NCI-H2107 treated with DMSO at 0.1 percent for 48 hours (cell line): Measurements from ENCODE around the gene ASIC2.

Experiments
- DNase-seq: peaks from one replicate; lab custom pipeline; 2025; ENCODE audit not compliant: unreplicated experiment; lab: John Stamatoyannopoulos, UW

ASIC2 gene

GRCh38 chr17:33205552-33205951 is 87.5 kb downstream of the ASIC2 start:
- DNase-seq = no peak

- no peak for DNase-seq
These were observed 88.4 kb downstream of the ASIC2 start for GRCh38 chr17:33204701-33205100.

GRCh38 chr17:33204156-33204555 is 88.9 kb downstream of the ASIC2 start:
- DNase-seq = no peak

- DNase-seq = no peak
These were observed 90.1 kb downstream of the ASIC2 start for GRCh38 chr17:33202796-33203495.

GRCh38 chr17:33202021-33202420 is 91.1 kb downstream of the ASIC2 start:
- DNase-seq = no peak

GRCh38 chr17:33201283-33201682 is 91.8 kb downstream of the ASIC2 start:
- DNase-seq = no peak

- DNase-seq = no peak
These were observed 92.5 kb downstream of the ASIC2 start for GRCh38 chr17:33200587-33200986.

- no peak for DNase-seq
These were observed 93.3 kb downstream of the ASIC2 start for GRCh38 chr17:33199571-33200510.

- DNase-seq = no peak
These were observed 94.1 kb downstream of the ASIC2 start for GRCh38 chr17:33198954-33199353.

GRCh38 chr17:33197342-33197741 is 95.8 kb downstream of the ASIC2 start:
- DNase-seq = no peak

GRCh38 chr17:33196883-33197282 is 96.2 kb downstream of the ASIC2 start:
- no peak for DNase-seq

GRCh38 chr17:33192951-33193911 is 99.9 kb downstream of the ASIC2 start:
- DNase-seq = no peak

- DNase-seq = no peak
These were observed 109.5 kb downstream of the ASIC2 start for GRCh38 chr17:33183487-33184026.

- DNase-seq = no peak
These were observed 113.9 kb downstream of the ASIC2 start for GRCh38 chr17:33179151-33179550.

- DNase-seq = no peak
These were observed 114.4 kb downstream of the ASIC2 start for GRCh38 chr17:33178681-33179080.

- no peak for DNase-seq
These were observed 117.5 kb downstream of the ASIC2 start for GRCh38 chr17:33175562-33175961.

GRCh38 chr17:33171931-33172330 is 121.2 kb downstream of the ASIC2 start:
- DNase-seq = no peak

GRCh38 chr17:33169580-33170285 is 123.4 kb downstream of the ASIC2 start:
- DNase-seq = no peak

- no peak for DNase-seq
These were observed 125.4 kb downstream of the ASIC2 start for GRCh38 chr17:33167736-33168135.

- DNase-seq = no peak
These were observed 126.6 kb downstream of the ASIC2 start for GRCh38 chr17:33166472-33166871.
